MCF 10A (cell line): ENCODE results near the gene ERN2. TPM values are rescaled to one million over a fixed set of nuclear protein-coding genes. Genes with fewer than 3 reads are reported as not detected.

Experiments used
- BruUV-seq: library from RNA; stranded (reverse); fragments of 400-500 nt; replicated peaks from 2 replicates; lab custom pipeline; 2021; lab: Mats Ljungman, UMichigan
- CTCF ChIA-PET: fragments of 300-600 bp; sonication (Branson Sonifier 250); formaldehyde crosslinking; extraction: SDS; loops from one replicate; lab custom pipeline; 2021; ENCODE audit warnings: antibody characterized with exemption, inconsistent platforms; lab: Yijun Ruan, JAX
- POLR2A ChIA-PET: fragments of 300-600, 350-650 bp; sonication (Branson Sonifier 250); formaldehyde crosslinking; extraction: SDS; loops from one replicate; lab custom pipeline; 2020; ENCODE audit warnings: antibody characterized with exemption, inconsistent platforms; lab: Yijun Ruan, JAX
- DNase-seq: peaks from one replicate; pipeline ENCODE4 v3.0.0-alpha.2; 2018; ENCODE audit not compliant: unreplicated experiment
- H3K27ac Mint-ChIP-seq: one replicate; pipeline ENCODE4 v1.8.0; 2022; ENCODE audit warnings: mild to moderate bottlenecking, low read depth, mixed read lengths; ENCODE audit not compliant: unreplicated experiment
- H3K27me3 Mint-ChIP-seq: one replicate; pipeline ENCODE4 v1.8.0; 2022; ENCODE audit warnings: mixed read lengths; ENCODE audit not compliant: insufficient read depth, unreplicated experiment
- H3K36me3 Mint-ChIP-seq: one replicate; pipeline ENCODE4 v1.8.0; 2022; ENCODE audit warnings: mild to moderate bottlenecking, moderate library complexity, mixed read lengths; ENCODE audit not compliant: insufficient read depth, unreplicated experiment
- H3K4me1 Mint-ChIP-seq: one replicate; pipeline ENCODE4 v1.8.0; 2022; ENCODE audit warnings: mixed read lengths; ENCODE audit not compliant: insufficient read depth, unreplicated experiment
- H3K4me3 Mint-ChIP-seq: one replicate; pipeline ENCODE4 v1.8.0; 2022; ENCODE audit warnings: mild to moderate bottlenecking, moderate library complexity, mixed read lengths; ENCODE audit not compliant: unreplicated experiment
- H3K9me3 Mint-ChIP-seq: one replicate; pipeline ENCODE4 v1.8.0; 2022; ENCODE audit warnings: mixed read lengths; ENCODE audit not compliant: unreplicated experiment
- intact Hi-C: fragments of 100-400 bp; cut with micrococcal nuclease; formaldehyde crosslinking; loops from 2 replicates; pipeline ENCODE4 v1.14.1; 2022
- total RNA-seq: library from RNA; stranded (reverse); gene quantifications from 2 replicates; pipeline ENCODE4 v1.2.3, GENCODE V29; 2022
- TF ChIP-seq, protein P1 (sequence below): fragments of 200-600 bp; IDR thresholded peaks from one replicate; pipeline ENCODE4 v1.8.0; 2022; ENCODE audit warnings: antibody characterized with exemption, mild to moderate bottlenecking; ENCODE audit not compliant: unreplicated experiment

ERN2 gene
- total RNA-seq, 1 experiment from 2014 or later = not detected

DNA sequence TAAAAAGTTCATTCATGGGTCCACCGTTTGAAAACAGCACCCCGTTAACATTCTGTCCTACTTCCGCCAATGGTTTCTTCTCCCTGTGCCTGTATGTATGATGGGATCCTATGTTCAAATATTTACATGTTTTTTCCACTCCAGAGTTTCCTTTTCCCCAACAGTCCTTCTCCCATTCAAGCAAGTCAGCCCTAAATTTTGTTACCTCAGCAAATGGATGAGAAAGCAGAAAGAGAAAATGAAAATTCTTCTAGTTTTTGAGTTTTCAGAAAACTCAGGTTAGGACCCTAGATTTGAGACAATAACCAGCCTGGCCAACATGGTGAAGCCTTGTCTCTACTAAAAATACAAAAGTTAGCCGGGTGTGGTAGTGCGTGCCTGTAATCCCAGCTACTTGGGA, 3.5 kb upstream of the ERN2 start:
- Mint-ChIP-seq H3K36me3 (no peaks in the 10 kb centered on the region), H3K4me3 (no peak overlapping the region), H3K27ac (no peak overlapping the region), H3K9me3 (no peaks in the 10 kb centered on the region), H3K4me1 (no peaks in the 10 kb centered on the region), H3K27me3 (peaks cover 37% of the 10 kb centered on the region)
- CTCF ChIA-PET = interaction anchor here (0.7 kb wide), 1 partner anchor 300 kb away, joined by 5 read pairs; no protein-coding TSS in a partner anchor
- TF ChIP-seq, protein P1, sequence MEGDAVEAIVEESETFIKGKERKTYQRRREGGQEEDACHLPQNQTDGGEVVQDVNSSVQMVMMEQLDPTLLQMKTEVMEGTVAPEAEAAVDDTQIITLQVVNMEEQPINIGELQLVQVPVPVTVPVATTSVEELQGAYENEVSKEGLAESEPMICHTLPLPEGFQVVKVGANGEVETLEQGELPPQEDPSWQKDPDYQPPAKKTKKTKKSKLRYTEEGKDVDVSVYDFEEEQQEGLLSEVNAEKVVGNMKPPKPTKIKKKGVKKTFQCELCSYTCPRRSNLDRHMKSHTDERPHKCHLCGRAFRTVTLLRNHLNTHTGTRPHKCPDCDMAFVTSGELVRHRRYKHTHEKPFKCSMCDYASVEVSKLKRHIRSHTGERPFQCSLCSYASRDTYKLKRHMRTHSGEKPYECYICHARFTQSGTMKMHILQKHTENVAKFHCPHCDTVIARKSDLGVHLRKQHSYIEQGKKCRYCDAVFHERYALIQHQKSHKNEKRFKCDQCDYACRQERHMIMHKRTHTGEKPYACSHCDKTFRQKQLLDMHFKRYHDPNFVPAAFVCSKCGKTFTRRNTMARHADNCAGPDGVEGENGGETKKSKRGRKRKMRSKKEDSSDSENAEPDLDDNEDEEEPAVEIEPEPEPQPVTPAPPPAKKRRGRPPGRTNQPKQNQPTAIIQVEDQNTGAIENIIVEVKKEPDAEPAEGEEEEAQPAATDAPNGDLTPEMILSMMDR = no peak
- BruUV-seq = no TSS peak
- POLR2A ChIA-PET = no interaction called here
- no peak for DNase-seq
- intact Hi-C loops = no loop called here

DNA sequence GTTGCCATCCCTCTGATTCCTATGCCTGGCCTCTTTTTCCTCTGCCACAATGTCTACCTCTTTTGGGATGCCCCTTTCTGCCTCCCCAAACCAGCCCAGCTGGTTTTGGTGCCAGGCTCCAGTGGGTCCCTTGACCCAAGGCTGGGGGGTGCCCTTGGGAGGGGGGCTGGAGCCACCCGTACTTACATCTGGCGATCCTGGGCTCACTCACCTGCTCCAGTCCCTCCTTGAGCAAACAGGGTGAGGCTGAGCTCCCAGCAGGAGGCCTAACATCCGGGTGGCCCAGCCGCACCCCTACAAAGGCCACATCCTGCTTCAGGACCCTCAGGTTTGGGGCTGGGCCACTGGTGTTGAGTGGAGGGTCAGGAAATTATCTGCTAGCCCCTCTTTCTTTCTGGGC, 1.2 kb downstream of the ERN2 start:
- ChIA-PET CTCF (interaction anchor here (0.6 kb wide), 1 partner anchor 325 kb away, joined by 3 read pairs; no protein-coding TSS in a partner anchor), POLR2A (no interaction called here)
- no peak for DNase-seq
- no peaks in the 10 kb centered on the region for H3K9me3 Mint-ChIP-seq
- H3K27me3 Mint-ChIP-seq = peaks cover 30% of the 10 kb centered on the region
- TF ChIP-seq, protein P1 = no peak
- no peaks in the 10 kb centered on the region for H3K36me3 Mint-ChIP-seq
- no peak overlapping the region for H3K27ac Mint-ChIP-seq
- no peak overlapping the region for H3K4me3 Mint-ChIP-seq
- H3K4me1 Mint-ChIP-seq = no peaks in the 10 kb centered on the region
- BruUV-seq = no TSS peak
- intact Hi-C loops = no loop called here

DNA sequence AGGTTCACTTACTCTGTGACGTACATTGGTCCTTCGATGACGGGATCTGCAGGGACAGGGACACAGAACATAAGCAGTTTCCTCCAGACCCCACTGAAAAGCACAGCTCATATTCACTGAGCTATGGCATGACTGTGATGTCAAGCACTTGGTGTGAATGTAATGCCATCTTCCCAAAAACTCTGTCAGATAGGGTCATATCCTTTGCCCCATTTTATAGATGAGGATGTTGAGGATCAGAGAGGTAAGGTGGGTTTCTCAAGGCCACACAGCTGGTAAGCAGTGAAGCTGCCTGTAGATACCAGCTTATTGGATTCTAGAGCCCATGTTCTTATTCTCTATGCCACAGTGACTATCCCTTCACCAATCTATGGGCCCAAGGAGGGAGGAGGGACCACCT, 2.5 kb downstream of the ERN2 start:
- Mint-ChIP-seq H3K9me3 (no peaks in the 10 kb centered on the region), H3K27ac (no peak overlapping the region), H3K4me3 (no peak overlapping the region), H3K36me3 (no peaks in the 10 kb centered on the region), H3K4me1 (no peaks in the 10 kb centered on the region), H3K27me3 (peaks cover 25% of the 10 kb centered on the region)
- intact Hi-C loops = no loop called here
- POLR2A ChIA-PET = no interaction called here
- TF ChIP-seq, protein P1 = no peak
- DNase-seq = no peak
- CTCF ChIA-PET = interaction anchor here (0.7 kb wide), 1 partner anchor 381 kb away, joined by 4 read pairs; no protein-coding TSS in a partner anchor
- BruUV-seq = no TSS peak

DNA sequence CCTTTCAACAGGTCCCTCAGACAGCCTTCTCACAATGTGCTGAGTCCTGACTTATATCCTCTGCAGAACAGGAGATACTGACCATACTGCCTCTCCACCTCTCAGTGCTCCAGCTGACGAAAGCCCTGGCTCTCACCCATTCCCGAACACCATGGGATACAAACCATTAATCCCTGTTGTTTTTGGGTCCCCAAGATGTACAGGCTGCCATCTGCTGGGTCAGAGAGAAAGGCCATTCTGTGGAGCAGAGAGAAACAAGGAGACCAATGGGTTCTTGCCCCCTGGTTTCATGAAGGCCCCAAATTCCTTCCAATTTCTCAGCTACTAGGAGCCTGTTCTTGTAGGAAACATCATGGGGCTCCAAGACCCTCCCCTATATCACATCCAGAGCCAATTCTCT, 3.0 kb downstream of the ERN2 start:
- H3K27me3 Mint-ChIP-seq = peaks cover 22% of the 10 kb centered on the region
- BruUV-seq = no TSS peak
- no peak overlapping the region for H3K4me3 Mint-ChIP-seq
- DNase-seq = no peak
- no peaks in the 10 kb centered on the region for H3K36me3 Mint-ChIP-seq
- ChIA-PET CTCF (no interaction called here), POLR2A (no interaction called here)
- no peaks in the 10 kb centered on the region for H3K4me1 Mint-ChIP-seq
- TF ChIP-seq, protein P1 = no peak
- no peak overlapping the region for H3K27ac Mint-ChIP-seq
- intact Hi-C loops = no loop called here
- H3K9me3 Mint-ChIP-seq = no peaks in the 10 kb centered on the region
